Caco-2 (cell line): ENCODE measurements around the gene TGM4. TPM values are rescaled to one million over a fixed set of nuclear protein-coding genes. Genes with fewer than 3 reads are reported as not detected.

Experiments used
- BruUV-seq: library from RNA; stranded (reverse); fragments of 400-500 nt; replicated peaks from 2 replicates; lab custom pipeline; 2021; lab: Mats Ljungman, UMichigan
- CTCF ChIA-PET: fragments of 300-600 bp; sonication (Branson Sonifier 250); formaldehyde crosslinking; loops from one replicate; lab custom pipeline; 2022; ENCODE audit warnings: antibody characterized with exemption; lab: Charles Lee
- POLR2A ChIA-PET: fragments of 300-600 bp; sonication (Branson Sonifier 250); formaldehyde crosslinking; loops from one replicate; lab custom pipeline; 2022; ENCODE audit warnings: antibody characterized with exemption; lab: Charles Lee
- DNase-seq, 2 experiments: peaks; one replicate each; pipeline versions ENCODE4 v3.0.0 to v3.0.0-alpha.2; 2020 to 2022
- H3K27me3 ChIP-seq: replicated peaks from 2 replicates; pipeline ENCODE4 v1.6.0; 2011; ENCODE audit warnings: low read length; ENCODE audit not compliant: control insufficient read depth, insufficient read depth
- H3K36me3 ChIP-seq: 2 replicates; pipeline ENCODE4 v1.5.1; 2011; ENCODE audit warnings: low read length; ENCODE audit not compliant: control insufficient read depth, insufficient read depth
- H3K4me1 ChIP-seq: fragments of 250-450 bp; sonication (Bioruptor Pico); 2 replicates; pipeline ENCODE4 v1.5.1; 2020; ENCODE audit warnings: mild to moderate bottlenecking
- H3K4me3 ChIP-seq: 2 replicates; pipeline ENCODE4 v1.5.1; 2011; ENCODE audit warnings: low read depth, mild to moderate bottlenecking, control low read depth, low read length
- H3K9me3 ChIP-seq: fragments of 250-450 bp; sonication (Bioruptor Pico); 2 replicates; pipeline ENCODE4 v1.5.1; 2020; ENCODE audit warnings: mild to moderate bottlenecking, moderate library complexity
- H3K27ac Mint-ChIP-seq: one replicate; pipeline ENCODE4 v1.8.0; 2022; ENCODE audit warnings: mixed read lengths; ENCODE audit not compliant: unreplicated experiment
- H3K27me3 Mint-ChIP-seq: one replicate; pipeline ENCODE4 v1.8.0; 2022; ENCODE audit warnings: mixed read lengths; ENCODE audit not compliant: insufficient read depth, unreplicated experiment
- H3K36me3 Mint-ChIP-seq: one replicate; pipeline ENCODE4 v1.8.0; 2022; ENCODE audit warnings: mild to moderate bottlenecking, mixed read lengths; ENCODE audit not compliant: insufficient read depth, unreplicated experiment
- H3K4me1 Mint-ChIP-seq: one replicate; pipeline ENCODE4 v1.8.0; 2022; ENCODE audit warnings: low read depth, mixed read lengths; ENCODE audit not compliant: unreplicated experiment
- H3K4me3 Mint-ChIP-seq: one replicate; pipeline ENCODE4 v1.8.0; 2022; ENCODE audit warnings: mild to moderate bottlenecking, moderate library complexity, mixed read lengths; ENCODE audit not compliant: unreplicated experiment
- H3K9me3 Mint-ChIP-seq: one replicate; pipeline ENCODE4 v1.8.0; 2022; ENCODE audit warnings: mixed read lengths; ENCODE audit not compliant: unreplicated experiment
- intact Hi-C: fragments of 100-400 bp; cut with micrococcal nuclease; formaldehyde crosslinking; loops from one replicate; pipeline ENCODE4 v1.10.0; 2022; ENCODE audit not compliant: unreplicated experiment
- total RNA-seq: library from RNA; stranded (reverse); gene quantifications from 2 replicates; pipeline ENCODE4 v1.2.3, GENCODE V29; 2022
- TF ChIP-seq, protein P1 (sequence below), 2 experiments: fragments of 200-600 bp in 1 of 2; IDR thresholded peaks; 1 replicate in 1 of 2; 2 replicates in 1 of 2; pipeline versions ENCODE4 v1.5.1 to v1.8.0; 2011 to 2022; ENCODE audit warnings: antibody characterized with exemption in 1 of 2, control low read depth in 1 of 2, inconsistent platforms in 1 of 2, low read depth in 1 of 2, low read length in 1 of 2, mild to moderate bottlenecking in 1 of 2, moderate library complexity in 1 of 2; ENCODE audit not compliant: insufficient read depth in 1 of 2, severe bottlenecking in 1 of 2, unreplicated experiment in 1 of 2

Gene TGM4
- total RNA-seq, 1 experiment from 2014 or later: not detected

DNA sequence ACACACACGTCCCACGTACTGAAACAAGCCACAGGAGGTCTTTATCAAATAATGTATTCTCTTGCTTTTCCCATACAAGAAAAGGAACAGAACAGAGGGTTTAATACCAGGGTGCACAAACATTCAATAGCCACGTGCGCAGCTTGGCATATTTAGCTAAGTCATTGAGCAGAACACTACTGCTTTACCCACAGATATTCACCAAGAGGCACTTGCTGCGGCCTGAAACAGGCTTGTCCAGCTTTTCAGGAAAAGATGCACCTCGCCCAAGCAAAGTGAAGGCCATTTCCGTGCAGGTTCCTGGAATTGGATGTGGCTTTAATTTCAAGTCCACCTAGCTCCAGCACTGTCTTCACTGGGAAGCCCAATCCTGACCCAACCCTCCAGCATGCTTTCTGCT is 84.0 kb downstream of the TGM4 start:
- intact Hi-C loops: no loop called here
- H3K9me3 Mint-ChIP-seq: no peaks in the 10 kb centered on the region
- Histone ChIP-seq H3K4me3 (no peak overlapping the region), H3K4me1 (no peaks in the 10 kb centered on the region), H3K27me3 (no peaks in the 10 kb centered on the region), H3K9me3 (no peaks in the 10 kb centered on the region), H3K36me3 (no peaks in the 10 kb centered on the region; the same call in 1 of the 2 replicates)
- no TSS peak for BruUV-seq
- peaks cover 11% of the 10 kb centered on the region for H3K36me3 Mint-ChIP-seq
- H3K27me3 Mint-ChIP-seq: no peaks in the 10 kb centered on the region
- H3K4me1 Mint-ChIP-seq: no peaks in the 10 kb centered on the region
- CTCF ChIA-PET: no interaction called here
- H3K4me3 Mint-ChIP-seq: no peak overlapping the region
- TF ChIP-seq, protein P1, sequence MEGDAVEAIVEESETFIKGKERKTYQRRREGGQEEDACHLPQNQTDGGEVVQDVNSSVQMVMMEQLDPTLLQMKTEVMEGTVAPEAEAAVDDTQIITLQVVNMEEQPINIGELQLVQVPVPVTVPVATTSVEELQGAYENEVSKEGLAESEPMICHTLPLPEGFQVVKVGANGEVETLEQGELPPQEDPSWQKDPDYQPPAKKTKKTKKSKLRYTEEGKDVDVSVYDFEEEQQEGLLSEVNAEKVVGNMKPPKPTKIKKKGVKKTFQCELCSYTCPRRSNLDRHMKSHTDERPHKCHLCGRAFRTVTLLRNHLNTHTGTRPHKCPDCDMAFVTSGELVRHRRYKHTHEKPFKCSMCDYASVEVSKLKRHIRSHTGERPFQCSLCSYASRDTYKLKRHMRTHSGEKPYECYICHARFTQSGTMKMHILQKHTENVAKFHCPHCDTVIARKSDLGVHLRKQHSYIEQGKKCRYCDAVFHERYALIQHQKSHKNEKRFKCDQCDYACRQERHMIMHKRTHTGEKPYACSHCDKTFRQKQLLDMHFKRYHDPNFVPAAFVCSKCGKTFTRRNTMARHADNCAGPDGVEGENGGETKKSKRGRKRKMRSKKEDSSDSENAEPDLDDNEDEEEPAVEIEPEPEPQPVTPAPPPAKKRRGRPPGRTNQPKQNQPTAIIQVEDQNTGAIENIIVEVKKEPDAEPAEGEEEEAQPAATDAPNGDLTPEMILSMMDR (IDR thresholded peaks at IDR 0.05; ENCODE audit: insufficient read depth in 1 of 2, low read depth in 1 of 2, low read length in 1 of 2, severe bottlenecking in 1 of 2, unreplicated experiment in 1 of 2): no peak
- H3K27ac Mint-ChIP-seq: no peak overlapping the region
- no peak for DNase-seq
- POLR2A ChIA-PET: no interaction called here

- Mint-ChIP-seq H3K27ac (no peak overlapping the region), H3K27me3 (no peaks in the 10 kb centered on the region), H3K36me3 (peaks cover 11% of the 10 kb centered on the region), H3K4me1 (no peaks in the 10 kb centered on the region), H3K4me3 (no peak overlapping the region), H3K9me3 (no peaks in the 10 kb centered on the region)
- POLR2A ChIA-PET: interaction anchor here (0.5 kb wide), 1 partner anchor 16 kb away, joined by 3 read pairs; no protein-coding TSS in a partner anchor
- DNase-seq: no peak
- intact Hi-C loops: no loop called here
- H3K27me3 ChIP-seq: no peaks in the 10 kb centered on the region
- no peaks in the 10 kb centered on the region; the same call in 1 of the 2 replicates for H3K36me3 ChIP-seq
- no peaks in the 10 kb centered on the region for H3K4me1 ChIP-seq
- TF ChIP-seq, protein P1 (IDR thresholded peaks at IDR 0.05; ENCODE audit: insufficient read depth in 1 of 2, low read depth in 1 of 2, low read length in 1 of 2, severe bottlenecking in 1 of 2, unreplicated experiment in 1 of 2): no peak
- no peaks in the 10 kb centered on the region for H3K9me3 ChIP-seq
- no peak overlapping the region for H3K4me3 ChIP-seq
- CTCF ChIA-PET: no interaction called here
- BruUV-seq: no TSS peak
Observed at GRCh38 chr3:44960387-44961026, 86.1 kb downstream of the TGM4 start.

GRCh38 chr3:44961888-44962287 is 87.5 kb downstream of the TGM4 start:
- Mint-ChIP-seq H3K27me3 (no peaks in the 10 kb centered on the region), H3K4me3 (no peak overlapping the region), H3K9me3 (no peaks in the 10 kb centered on the region), H3K27ac (no peak overlapping the region), H3K36me3 (peaks cover 5% of the 10 kb centered on the region), H3K4me1 (no peaks in the 10 kb centered on the region)
- no peaks in the 10 kb centered on the region for H3K27me3 ChIP-seq
- DNase-seq: no peak
- peaks cover 5% of the 10 kb centered on the region; the same call in 1 of the 2 replicates for H3K4me1 ChIP-seq
- H3K4me3 ChIP-seq: no peak overlapping the region
- ChIA-PET CTCF (no interaction called here), POLR2A (no interaction called here)
- intact Hi-C loops: no loop called here
- H3K36me3 ChIP-seq: no peaks in the 10 kb centered on the region; the same call in 1 of the 2 replicates
- BruUV-seq: no TSS peak
- TF ChIP-seq, protein P1 (IDR thresholded peaks at IDR 0.05; ENCODE audit: insufficient read depth in 1 of 2, low read depth in 1 of 2, low read length in 1 of 2, severe bottlenecking in 1 of 2, unreplicated experiment in 1 of 2): no peak
- H3K9me3 ChIP-seq: no peaks in the 10 kb centered on the region
